Stimulated activated CD4-positive, alpha-beta T cell treated with anti-CD3 and anti-CD28 coated beads, Interleukin-1b, Interleukin-23, amount 100 ng/mL, for 1 hour (primary cell): ENCODE data around the gene GCC2.
"Not testable (repeated sequence)": the region's sequence is repeated elsewhere in the genome, so short reads cannot be mapped to it uniquely, and the experiment has no call there.

ENCODE experiments used
- DNase-seq, 2 donors: peaks; one replicate each; pipeline ENCODE4 v3.0.0-alpha.2; 2020; ENCODE audit warnings: low read depth in 2 of 2

GCC2 gene, protein sequence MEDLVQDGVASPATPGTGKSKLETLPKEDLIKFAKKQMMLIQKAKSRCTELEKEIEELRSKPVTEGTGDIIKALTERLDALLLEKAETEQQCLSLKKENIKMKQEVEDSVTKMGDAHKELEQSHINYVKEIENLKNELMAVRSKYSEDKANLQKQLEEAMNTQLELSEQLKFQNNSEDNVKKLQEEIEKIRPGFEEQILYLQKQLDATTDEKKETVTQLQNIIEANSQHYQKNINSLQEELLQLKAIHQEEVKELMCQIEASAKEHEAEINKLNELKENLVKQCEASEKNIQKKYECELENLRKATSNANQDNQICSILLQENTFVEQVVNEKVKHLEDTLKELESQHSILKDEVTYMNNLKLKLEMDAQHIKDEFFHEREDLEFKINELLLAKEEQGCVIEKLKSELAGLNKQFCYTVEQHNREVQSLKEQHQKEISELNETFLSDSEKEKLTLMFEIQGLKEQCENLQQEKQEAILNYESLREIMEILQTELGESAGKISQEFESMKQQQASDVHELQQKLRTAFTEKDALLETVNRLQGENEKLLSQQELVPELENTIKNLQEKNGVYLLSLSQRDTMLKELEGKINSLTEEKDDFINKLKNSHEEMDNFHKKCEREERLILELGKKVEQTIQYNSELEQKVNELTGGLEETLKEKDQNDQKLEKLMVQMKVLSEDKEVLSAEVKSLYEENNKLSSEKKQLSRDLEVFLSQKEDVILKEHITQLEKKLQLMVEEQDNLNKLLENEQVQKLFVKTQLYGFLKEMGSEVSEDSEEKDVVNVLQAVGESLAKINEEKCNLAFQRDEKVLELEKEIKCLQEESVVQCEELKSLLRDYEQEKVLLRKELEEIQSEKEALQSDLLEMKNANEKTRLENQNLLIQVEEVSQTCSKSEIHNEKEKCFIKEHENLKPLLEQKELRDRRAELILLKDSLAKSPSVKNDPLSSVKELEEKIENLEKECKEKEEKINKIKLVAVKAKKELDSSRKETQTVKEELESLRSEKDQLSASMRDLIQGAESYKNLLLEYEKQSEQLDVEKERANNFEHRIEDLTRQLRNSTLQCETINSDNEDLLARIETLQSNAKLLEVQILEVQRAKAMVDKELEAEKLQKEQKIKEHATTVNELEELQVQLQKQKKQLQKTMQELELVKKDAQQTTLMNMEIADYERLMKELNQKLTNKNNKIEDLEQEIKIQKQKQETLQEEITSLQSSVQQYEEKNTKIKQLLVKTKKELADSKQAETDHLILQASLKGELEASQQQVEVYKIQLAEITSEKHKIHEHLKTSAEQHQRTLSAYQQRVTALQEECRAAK (N-terminal part only)

DNA sequence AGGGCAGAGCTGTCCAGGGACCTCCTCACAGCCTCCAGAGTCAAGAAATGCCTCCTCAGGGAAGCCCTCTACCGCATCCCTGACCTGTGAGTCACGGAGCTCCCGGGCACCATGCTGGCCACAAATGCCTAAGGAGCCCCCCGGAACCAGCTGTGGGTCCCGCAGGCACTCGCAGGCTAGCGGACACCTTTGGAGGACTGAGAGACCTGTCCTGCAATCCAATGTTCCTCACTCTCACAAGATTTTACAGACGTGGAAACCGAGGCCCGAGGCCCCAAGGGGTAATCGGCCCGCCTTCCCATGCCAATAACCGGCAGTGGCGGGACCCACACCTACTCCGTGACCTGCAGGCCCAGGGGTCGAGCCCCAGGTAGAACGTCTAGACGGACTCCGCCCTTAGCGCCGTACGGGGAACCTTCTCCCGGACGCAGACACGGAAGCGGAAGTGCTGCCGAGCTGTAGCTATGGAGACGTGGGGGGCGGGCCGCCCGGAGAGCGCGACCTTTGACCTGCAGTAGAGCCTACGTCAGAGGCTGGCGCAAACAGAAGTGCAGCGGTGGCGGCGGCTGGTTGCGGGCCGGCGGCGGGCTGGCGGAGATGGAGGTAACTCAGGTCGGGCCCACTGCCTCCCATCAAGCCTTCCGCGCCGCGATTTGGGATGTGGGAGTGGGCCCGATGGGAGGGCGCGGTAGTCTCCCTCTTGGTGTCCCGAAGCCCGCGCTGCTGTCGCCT, at the start of gene GCC2:
GCC2 (plus strand) TSS at position 529 of the 732 bp plus-strand sequence; CDS start at position 598, 69 bp downstream.
- DNase-seq, result peak; percentile 89 to 91

- no peak for DNase-seq
Measured at GRCh38 chr2:108399479-108399878, 49.5 kb upstream of the GCC2 start.

- no peak for DNase-seq
Measured at GRCh38 chr2:108401800-108402199, 47.2 kb upstream of the GCC2 start.

- DNase-seq, result no peak
Measured at GRCh38 chr2:108403494-108403893, 45.5 kb upstream of the GCC2 start.

DNA sequence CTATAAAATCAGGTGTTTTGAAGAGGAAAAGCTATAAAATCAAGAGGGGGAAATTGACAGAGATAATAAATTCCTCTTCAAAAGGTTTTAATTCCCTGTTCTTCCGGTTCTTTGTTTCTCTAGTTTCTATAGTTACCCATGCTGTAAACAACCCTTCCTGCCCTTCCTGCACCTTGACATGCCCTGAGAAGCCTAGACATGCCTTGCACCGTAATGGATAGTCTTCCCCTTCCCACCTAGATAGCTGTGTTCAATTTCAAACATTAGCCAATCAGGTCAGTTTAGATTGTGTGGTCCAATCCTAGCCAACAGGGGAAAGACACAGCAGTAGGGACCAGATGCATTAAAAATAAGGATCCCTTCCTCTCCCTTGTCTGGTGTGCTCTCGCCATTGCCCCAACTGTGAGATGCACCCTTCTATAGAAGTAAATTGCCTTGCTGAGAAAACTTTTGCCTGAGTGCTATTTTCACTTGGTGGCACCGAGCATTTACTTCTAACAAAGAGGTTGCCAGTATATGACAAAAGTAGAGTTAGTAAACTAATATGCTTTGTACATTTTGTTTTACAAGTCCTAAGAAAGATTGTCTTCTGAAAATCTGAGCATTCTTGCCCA, 44.1 kb upstream of the GCC2 start:
- no peak for DNase-seq

GRCh38 chr2:108407864-108408729, 40.9 kb upstream of the GCC2 start:
- DNase-seq, result no peak

- DNase-seq, result no peak
Measured at GRCh38 chr2:108409768-108410167, 39.2 kb upstream of the GCC2 start.

- DNase-seq, result no peak
Measured at GRCh38 chr2:108412995-108413710, 35.9 kb upstream of the GCC2 start.

- DNase-seq, result no peak
Measured at GRCh38 chr2:108413711-108414095, 35.3 kb upstream of the GCC2 start.

DNA sequence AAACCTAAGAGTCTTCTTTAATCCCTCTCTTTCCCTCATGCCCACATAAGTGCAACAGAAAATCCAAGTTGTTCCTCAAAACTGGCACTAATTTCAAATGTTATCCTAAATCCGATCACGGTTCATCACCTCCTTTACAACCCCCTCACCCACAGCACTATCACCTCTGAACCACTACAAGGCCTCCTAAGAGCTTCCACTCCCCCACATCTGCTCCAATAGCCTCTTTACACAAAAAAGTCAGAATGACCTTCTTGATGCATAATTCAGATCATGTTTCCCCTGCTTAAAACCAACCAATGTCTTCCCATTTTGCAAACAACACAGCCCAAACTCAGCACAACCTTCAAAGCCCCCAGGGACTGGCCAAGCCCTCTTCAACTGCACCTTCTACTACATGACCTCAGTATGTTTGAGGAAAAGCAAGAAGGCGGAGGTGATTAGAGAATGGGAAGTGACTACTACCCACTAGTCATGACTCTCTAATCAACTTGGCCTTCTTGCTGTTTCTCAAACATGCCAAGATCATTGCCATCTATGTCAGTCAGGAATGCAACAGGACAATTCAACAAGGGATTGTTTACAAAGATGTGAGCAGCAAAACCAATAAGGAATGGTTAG, 34.6 kb upstream of the GCC2 start:
- DNase-seq, result no peak

DNA sequence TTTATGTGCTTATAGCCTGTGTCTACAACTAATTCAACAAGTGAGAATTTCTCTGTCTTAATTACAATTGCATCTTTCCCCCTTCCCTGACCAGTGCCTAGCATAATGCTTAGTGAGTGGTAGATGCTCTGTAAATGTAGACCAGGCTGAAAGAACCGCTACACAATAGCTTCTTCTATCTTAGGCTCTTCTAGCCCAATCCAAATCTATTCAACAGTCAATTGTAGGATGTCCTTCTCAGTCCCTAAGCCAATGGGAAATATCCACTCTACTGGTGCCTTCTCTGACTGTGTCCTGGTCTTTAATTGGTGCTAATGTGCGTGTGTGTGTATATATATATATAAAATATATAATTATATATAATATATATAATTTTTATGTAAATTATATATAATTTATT, 34.1 kb upstream of the GCC2 start:
- DNase-seq, result no peak

DNA sequence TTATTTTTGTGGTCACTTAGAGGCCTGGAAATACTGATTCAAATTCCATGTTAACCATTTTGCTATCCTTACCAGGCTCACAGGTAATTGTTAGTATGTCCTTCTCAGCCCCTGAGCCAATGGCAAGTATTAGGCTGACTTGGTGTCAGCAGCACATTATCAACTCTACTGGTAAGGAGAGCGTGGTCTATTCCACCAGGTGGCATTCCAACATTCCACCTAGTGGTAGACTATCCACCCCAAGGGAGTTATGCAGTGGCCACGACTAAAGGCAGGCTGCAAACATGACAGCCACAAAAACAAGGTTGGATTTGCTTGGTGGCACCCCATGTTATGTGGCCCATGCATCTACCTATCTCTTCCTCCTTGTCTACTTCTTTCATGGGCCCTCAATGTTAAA, 31.8 kb upstream of the GCC2 start:
- no peak for DNase-seq

DNA sequence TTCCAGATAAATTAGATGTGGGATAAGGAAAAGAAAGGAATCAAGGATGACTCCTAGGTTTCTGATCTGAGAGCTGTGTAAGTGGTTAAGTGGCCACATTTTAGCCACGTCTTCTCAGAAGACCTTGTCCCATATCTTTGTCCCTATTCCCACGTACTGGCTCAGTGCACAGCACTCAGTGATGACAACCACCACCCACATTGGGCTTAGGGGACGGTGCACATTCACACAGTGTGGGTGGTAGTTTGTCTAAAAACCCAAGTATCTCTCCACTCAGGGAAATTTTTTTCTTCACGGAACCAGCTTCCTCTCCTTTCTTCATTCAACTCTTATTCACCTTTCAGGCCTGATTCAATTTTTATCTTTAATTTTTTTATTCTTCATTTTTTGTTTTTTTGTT, 30.6 kb upstream of the GCC2 start:
- no peak for DNase-seq

- DNase-seq, result no peak
Measured at GRCh38 chr2:108423067-108423466, 25.9 kb upstream of the GCC2 start.

DNA sequence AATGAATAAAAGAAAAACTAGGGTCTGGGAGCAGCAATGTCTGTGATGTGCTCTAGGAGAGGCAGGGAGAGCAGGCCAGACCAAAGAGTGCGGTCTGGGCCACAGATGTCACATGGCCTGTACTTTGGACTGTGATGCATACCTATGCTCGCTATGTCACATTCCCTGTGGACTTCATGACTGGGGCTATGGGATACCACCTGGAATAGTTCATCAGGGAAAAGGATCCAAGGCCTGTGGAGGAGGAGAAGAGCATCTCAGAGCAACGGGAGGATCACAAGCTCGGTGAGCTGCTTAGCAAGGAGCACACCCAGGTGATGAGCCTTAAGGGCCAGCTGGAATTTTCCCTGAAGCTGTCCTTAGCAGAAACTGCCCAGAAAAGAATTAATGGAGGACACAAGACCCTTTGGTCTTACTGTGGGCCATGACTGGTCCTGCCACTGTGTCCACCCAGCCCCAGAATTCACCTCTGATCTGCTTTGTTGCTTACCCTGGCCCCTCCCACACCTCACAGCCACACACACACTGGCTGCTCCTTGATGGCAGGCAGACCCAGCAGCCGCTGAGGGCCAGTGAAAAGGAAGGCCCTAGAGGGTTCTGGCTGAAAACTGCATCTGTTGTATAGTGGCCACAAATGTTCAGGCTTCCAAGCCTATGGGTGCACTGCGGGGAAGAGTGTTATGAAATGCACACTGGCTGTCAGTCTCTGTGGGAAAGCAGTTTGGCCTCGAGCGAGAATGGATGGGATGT, 25.3 kb upstream of the GCC2 start:
- no peak for DNase-seq

DNA sequence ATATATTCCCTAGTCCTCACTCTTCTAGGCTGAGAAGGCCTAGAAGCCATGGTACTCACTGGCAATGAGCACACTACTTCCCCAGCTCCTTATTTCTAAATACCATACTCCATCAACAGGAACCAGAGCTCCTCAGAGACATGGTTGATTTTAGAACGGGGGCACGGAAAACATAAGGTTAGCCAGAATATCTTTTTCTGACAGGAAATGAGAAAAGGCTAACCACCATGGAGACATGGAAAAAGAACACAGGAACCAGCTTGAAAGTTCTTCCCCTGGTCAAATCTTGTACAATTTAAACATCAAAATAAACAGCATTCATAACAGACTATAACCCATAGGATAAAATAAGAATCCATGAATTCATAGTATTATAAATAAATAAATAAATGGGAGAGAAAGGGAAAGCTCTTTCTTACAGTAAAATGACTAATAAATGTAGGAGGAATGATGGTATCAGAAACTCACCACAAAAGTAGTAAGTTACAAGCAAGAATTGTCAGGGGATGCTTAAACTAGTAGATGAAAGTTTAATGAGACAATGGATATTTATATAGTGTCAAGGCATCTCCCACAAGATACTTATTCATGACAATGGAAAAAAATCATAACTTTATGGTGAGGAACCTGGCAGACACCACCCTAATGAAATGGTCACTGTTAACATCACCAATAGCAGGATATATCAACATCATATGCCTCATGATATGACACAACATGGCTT, 20.6 kb upstream of the GCC2 start:
- no peak for DNase-seq

- not testable (repeated sequence) for DNase-seq
Measured at GRCh38 chr2:108435578-108435977, 13.4 kb upstream of the GCC2 start.
